Fibroblast of skin of back (primary cell): Measurements from ENCODE around the gene EXOC3L2. TPM values are rescaled to one million over a fixed set of nuclear protein-coding genes. Genes with fewer than 3 reads are reported as not detected.
"Not testable (repeated sequence)": the region's sequence is repeated elsewhere in the genome, so short reads cannot be mapped to it uniquely, and the experiment has no call there.

Experiments
- DNase-seq: peaks from one replicate; pipeline ENCODE4 v3.0.0-alpha.2; 2013
- polyA plus RNA-seq, 2 experiments: library from polyadenylated mRNA; unstranded; fragments of 120-200 nt; gene quantifications; one replicate each; pipeline ENCODE4 v1.2.1, GENCODE V29; 2013; ENCODE audit not compliant: insufficient read length in 2 of 2

The EXOC3L2 gene
- 0.28 TPM for polyA plus RNA-seq (2013, experiment 1 of 2; ENCODE audit: insufficient read length)
- polyA plus RNA-seq (2013, experiment 2 of 2; ENCODE audit: insufficient read length) = 0.17 TPM

DNA sequence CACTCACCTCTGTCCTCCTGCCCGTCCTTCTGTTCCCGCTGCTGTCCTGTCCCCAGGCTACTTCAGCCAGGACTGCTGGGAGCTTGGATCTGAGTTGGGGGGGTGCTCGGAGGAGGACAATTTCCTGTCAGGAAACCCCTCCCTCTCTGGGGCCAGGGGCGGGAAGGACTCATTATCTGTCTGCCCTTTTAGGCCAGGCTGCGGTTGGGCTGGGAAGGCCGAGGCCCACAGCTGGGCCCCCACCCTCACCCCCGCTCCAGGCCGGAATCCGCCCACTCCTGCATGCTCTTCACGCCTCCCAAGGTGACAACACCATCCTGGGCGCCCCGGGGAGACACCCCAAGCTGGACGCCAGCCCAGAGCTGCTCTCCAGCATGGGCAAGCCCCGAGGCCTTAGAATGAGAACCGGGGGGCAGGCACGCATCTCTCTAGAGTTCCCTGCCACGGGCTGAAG, at the start of gene EXOC3L2:
EXOC3L2 (minus strand) TSS at position 74 of the 454 bp plus-strand sequence. CDS start 6,362 bp downstream, outside the sequence.
- no peak for DNase-seq

- DNase-seq = no peak
Observed at GRCh38 chr19:45294291-45295029, 49.3 kb upstream of the EXOC3L2 start.

- DNase-seq = no peak
Observed at GRCh38 chr19:45293682-45294081, 48.5 kb upstream of the EXOC3L2 start.

DNA sequence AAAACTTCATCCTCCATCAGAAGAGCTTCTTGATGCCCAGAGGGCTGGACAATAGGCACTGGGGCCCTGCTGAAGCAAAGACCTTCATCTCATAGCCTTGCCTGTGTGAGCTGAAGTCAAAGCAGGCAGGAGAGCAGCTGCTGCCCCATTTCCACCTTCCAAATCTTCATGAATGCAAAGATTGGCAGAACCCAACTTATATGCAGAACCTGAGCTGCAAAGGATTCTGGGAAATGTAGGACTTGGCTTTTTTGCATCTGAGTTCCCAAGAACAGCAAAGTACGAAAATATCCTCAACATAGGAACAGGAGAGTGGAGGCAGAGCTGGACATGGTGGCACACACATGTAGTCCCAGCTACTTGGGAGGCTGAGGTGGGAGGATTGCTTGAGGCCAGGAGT, 46.6 kb upstream of the EXOC3L2 start:
- DNase-seq = no peak

DNA sequence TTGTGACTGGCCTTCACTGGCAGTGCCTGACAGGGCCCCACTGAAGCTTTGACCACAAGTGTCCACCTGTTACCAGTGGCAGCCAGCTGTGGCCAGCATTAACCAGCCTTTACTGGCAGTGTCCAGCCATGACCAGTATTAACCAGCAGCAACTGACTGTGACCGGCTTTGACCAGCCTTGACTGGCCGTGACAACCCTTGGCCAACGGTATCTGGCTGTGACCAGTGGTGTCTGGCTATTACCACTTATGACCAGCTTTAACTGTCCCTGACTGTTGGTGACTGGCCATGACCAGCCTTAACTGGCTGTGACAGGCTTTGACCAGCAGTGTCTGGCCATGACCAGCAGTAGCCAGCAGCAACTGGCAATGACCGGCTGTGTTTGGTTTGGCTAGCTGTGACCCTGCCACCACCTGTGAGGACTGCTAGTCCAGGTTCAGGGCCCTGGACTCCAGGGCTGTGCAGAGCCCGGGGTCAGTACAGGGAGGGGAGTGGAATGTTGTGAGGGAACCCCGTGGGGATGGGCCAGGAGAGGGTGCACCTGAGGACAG, 45.2 kb upstream of the EXOC3L2 start:
- no peak for DNase-seq

DNA sequence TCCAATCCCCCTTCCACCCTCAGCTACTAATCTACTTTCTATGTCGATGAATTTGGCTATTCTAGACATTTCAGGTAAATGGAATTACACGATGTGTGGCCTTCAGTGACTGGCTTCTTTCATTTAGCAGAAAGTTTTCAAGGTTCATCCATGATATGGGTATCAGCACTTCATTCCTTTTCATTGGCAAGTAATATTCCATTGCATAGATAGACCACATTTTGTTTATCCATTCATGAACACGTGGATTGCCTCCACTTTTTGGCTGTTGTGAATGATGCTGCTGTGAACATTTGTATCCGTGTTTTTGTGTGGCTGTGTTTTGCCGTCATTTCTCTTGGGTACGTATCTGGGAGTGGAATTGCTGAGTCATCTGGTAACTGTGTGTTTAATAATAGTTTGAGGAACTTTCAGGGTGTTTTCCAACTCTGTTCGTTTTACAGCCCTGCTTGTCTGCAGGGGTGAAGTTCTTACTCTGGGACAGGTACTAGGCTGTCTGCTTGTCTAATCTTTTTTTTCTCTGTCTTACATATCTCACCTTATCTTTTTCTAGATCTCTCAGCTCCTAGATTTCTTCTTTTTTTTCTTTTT, 38.3 kb upstream of the EXOC3L2 start:
- no peak for DNase-seq

DNA sequence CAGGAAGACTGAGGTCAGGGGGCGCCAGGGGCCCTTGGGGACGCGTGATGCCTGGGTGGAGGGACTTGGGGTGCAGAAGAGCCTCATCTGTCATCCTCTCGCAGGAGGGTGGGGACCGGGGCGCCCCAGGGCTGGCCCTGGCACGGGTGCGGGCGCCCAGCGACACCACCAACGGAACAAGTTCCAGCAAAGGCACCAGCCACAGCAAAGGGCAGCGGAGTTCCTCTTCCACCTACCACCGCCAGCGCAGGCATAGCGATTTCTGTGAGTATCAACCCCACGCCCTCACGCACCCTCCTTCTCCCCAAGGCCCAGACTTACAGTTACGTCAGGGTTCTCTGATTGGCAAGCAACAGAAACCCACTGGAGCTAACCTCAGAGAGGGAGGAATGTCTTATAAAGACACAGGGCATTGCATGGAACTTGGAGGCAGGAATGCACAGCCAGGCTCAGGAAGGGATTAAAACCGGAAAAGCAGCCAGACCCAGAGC, 35.3 kb upstream of the EXOC3L2 start:
- no peak for DNase-seq

GRCh38 chr19:45279587-45280192, 34.5 kb upstream of the EXOC3L2 start:
- no peak for DNase-seq

DNA sequence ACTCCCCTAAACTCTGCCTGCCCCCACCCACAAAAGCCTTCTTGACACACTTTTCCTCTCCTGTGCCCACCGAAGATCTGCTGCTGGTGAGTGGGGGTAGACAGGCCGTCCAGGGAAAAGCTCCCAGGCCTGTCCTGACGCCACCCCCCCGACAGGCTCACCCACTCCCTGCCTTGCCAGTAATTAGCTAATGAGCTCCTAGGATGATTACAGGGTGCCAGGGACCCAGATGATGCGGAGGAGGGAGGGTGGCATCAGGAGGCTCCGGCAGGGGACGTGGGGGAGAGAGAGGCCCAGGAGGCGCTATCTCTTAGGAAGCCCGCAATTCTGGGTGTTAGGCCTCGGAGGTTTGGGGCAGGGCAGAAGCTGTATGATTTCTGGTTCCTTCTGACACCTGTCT, 32.9 kb upstream of the EXOC3L2 start:
- no peak for DNase-seq

DNA sequence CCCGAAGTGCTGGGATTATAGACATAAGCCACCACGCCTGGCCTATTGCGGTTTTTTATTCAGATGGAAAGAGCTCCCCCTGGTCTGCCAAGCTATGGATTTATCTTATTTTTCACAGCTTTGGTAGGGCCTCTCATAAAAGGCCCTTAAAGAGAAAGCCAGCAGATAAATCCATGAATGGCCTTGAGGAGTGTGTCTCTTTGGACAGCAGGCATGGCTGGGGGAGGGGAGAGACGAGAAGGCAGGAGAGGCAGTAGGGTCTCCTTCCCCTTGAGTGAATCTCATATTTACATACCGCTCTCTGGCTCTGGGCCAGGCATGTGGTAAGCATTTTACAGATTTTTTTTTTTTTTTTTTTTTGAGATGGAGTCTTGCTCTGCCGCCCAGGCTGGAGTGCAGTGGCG, 31.1 kb upstream of the EXOC3L2 start:
- DNase-seq = peak; percentile 43

DNA sequence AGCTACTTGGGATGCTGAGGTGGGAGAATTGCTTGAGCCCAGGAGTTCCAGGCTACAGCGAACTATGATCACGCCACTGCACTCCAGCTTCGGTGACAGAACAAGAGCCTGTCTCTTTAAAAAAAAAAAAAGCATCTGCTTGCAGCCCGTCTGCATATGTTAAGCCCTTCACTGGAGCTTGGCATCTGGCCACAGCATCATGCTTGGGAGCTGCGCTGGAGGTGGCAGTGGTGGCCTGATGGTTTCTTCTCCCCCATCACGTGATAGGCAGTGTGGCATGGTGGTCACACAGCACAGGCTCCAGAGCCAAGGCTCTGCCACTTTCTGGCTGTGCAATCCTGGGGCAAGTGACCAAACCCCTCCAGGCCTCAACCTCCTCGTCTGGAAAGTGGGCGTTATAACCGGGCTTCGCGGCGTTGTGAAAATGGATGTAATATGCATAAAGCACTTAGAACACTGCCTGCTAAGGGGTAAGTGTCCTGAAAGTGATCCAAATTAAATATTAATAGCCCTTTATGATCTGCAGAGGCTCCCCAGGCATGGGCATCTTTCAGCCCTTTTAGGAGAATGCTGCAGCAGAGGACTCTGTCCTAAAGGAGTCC, 30.3 kb upstream of the EXOC3L2 start:
- DNase-seq = peak; percentile 61

DNA sequence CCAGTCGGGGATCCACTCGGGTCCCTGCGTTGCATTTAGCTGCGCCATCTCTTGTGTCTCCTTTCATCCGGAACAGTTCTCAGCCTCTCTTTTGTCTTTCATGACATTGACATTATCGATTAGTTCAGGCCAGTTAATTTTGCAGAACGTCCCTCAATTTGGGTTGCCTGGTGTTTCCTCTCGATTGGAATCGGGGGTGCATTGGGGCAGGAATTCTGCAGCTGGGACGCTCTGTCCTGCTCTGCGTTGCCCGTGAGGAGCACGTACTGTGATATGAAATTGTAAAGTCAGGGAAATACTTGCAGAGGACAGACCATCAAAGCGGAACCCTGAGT, 28.3 kb upstream of the EXOC3L2 start:
- no peak for DNase-seq

- DNase-seq = no peak
Observed at GRCh38 chr19:45271735-45272108, 26.5 kb upstream of the EXOC3L2 start.

DNA sequence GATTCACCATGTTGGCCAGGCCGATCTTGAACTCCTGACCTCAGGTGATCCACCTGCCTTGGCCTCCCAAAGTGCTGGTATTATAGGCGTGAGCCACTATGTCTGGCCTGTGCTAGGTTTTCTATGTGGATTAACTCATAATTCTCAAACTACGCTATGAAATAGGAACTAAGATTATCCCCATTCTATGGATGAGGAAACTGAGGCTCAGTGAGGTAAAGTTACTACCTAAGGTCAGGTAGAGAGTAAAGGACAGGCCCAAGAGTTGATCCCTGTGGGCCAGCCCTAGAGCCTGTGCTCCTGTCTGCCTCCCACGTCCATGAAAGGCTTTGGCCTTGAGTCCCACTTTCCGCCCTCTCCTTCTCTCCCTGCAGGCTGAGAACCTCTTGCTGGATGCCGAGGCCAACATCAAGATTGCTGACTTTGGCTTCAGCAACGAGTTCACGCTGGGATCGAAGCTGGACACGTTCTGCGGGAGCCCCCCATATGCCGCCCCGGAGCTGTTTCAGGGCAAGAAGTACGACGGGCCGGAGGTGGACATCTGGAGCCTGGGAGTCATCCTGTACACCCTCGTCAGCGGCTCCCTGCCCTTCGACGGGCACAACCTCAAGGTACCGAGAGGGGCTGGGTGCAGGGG, 26.0 kb upstream of the EXOC3L2 start:
- DNase-seq = no peak

DNA sequence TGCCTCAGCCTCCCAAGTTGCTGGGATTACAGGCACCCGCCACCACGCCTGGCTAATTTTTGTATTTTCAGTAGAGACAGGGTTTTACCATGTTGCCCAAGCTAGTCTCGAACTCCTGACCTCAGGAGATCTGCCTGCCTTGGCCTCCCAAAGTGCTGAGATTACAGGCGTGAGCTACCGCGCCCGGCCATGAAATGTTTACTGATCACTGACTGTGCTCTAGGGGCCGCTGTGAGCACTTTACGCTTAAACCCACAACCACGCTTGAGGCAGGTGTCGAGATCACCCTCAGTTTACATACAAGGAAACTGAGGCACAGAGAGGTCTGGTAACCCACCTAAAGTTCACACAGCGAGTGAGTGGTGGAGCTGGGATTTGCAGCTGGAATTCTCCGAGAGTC, 24.7 kb upstream of the EXOC3L2 start:
- not testable (repeated sequence) for DNase-seq

- no peak for DNase-seq
Observed at GRCh38 chr19:45267296-45267695, 22.1 kb upstream of the EXOC3L2 start.

DNA sequence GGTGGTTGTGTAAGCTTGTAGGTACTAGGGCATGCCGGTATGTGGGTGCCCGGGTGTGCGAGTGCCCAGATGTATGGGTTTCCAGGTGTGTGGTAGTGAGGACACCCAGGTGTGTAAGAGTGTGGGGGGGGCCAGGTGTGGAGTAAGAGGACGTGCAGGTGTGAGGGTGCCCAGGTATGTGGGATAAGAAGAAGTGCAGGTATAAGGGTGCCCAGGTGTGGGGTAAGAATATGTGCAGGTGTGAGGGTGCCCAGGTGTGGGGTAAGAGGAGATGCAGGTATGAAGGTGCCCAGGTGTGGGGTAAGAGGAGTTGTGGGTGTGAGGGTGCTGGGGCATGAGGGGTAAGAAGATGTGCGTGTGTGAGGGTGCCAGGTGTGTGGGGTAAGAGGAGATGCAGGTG, 20.2 kb upstream of the EXOC3L2 start:
- no peak for DNase-seq

DNA sequence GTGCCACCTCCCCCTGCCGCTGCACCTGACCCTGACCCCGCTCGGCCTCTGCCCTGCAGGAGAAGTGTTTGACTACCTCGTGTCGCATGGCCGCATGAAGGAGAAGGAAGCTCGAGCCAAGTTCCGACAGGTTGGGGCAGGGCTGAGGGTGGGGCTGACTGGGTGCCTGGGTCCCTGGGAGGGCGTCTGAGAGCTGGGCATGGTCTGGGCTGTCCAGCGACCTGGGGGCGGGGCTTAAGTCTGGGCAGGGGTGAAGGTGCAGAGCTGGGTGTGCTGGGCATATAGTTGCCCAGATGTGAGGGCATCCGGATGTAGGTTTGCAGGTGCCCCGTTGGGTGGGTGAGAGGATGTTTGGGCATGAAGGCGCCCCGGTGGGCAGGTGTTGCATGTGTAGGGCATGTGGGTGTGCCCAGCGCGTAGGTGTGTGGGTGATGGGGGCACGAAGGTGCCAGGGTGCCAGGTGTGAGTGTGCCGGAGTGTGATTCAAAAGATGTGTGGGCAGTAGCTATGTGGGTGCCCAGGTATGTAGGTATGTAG, 19.6 kb upstream of the EXOC3L2 start:
- DNase-seq = no peak

DNA sequence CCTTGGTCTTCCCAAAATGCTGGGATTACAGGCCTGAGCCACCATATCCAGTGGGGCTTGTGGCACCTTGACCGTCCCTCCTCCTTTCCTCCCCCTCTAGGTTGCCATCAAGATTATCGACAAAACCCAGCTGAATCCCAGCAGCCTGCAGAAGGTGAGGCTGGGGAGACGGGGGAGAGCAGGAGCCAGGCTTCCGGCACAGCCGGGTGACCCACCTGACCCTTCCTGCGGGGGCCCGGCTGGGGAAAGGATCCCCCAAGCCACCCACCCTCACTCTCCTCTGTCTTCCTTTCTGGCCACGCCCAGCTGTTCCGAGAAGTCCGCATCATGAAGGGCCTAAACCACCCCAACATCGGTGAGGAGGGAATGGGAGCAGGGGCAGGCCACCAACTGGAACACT, 17.8 kb upstream of the EXOC3L2 start:
- no peak for DNase-seq

DNA sequence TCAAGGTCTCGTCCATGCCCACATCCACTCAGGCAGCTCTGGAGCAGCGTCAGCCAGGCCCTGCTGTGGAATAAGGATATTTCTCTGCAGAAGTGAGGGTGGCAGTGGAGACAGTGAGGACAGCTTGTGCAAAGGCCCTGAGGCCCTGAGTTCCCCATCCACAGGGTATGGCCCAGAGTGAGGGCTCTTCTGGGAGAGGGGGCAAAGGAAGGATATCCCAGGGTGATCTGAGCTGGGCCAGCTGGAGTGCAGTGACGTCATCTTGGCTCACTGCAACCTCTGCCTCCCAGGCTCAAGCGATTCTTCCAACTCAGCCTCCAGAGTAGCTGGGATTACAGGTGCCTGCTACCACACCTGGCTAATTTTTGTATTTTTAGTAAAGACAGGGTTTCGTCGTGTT, 17.4 kb upstream of the EXOC3L2 start:
- DNase-seq = no peak

DNA sequence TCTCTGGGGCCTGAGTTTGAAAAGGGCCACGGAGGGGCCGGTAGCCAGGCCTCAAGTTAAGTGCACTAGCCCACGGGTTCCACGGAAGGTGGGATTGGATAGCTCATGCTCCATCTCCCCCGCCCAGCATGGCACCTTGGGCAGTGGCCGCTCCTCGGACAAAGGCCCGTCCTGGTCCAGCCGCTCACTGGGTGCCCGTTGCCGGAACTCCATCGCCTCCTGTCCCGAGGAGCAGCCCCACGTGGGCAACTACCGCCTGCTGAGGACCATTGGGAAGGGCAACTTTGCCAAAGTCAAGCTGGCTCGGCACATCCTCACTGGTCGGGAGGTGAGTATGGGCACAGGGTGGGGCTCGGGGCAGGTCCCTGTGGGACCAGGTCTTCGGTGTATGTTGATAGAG, 13.7 kb upstream of the EXOC3L2 start:
- DNase-seq = no peak

DNA sequence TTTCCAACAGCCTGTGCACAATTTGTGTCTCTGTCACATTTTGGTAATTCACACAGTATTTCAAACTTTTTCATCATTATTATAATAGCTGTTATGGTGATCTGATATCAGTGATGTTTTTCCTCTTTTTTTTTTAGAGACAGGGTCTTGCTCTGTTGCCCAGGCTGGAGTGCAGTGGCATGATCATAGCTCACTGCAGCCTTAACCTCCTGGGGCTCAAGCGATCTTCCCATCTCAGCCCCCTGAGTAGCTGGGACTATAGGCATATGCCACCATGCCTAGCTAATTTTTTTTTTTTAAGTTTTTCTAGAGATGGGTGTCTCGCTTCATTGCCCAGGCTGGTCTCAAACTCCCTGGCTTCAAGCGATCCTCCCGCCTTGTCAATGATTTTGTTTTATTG, 11.6 kb upstream of the EXOC3L2 start:
- DNase-seq = no peak
